Upper lobe of left lung (tissue), 6 donors: ENCODE measurements around the gene PDAP1. TPM values are rescaled to one million over a fixed set of nuclear protein-coding genes. Genes with fewer than 3 reads are reported as not detected.

Experiments used
- ATAC-seq, 2 donors: fragments of 200-7000 bp; cut with Tn5 transposase; one replicate each; pipeline ENCODE4 v1.9.1; 2022; ENCODE audit warnings: mild to moderate bottlenecking in 2 of 2, moderate library complexity in 2 of 2; ENCODE audit not compliant: low FRiP score in 2 of 2
- DNase-seq, 2 donors: peaks; one replicate each; pipeline ENCODE4 v3.0.0-alpha.2; 2019 to 2020
- H3K27ac ChIP-seq, 4 donors: fragments of 200-600 bp; sonication (generic); one replicate each; pipeline ENCODE4 v1.5.1; 2016 to 2019
- H3K27me3 ChIP-seq, 4 donors: fragments of 200-600 bp; sonication (generic); one replicate each; pipeline ENCODE4 v1.5.1; 2017 to 2019
- H3K36me3 ChIP-seq, 4 donors: fragments of 200-600 bp; sonication (generic); one replicate each; pipeline ENCODE4 v1.5.1; 2016 to 2019
- H3K4me1 ChIP-seq, 4 donors: fragments of 200-600 bp; sonication (generic); one replicate each; pipeline ENCODE4 v1.5.1; 2018 to 2019
- H3K4me3 ChIP-seq, 4 donors: fragments of 200-600 bp; sonication (generic); one replicate each; pipeline ENCODE4 v1.5.1; 2017 to 2019; ENCODE audit warnings: mild to moderate bottlenecking in 2 of 4, moderate library complexity in 1 of 4
- H3K9me3 ChIP-seq, 4 donors: fragments of 200-600 bp; sonication (generic); one replicate each; pipeline ENCODE4 v1.5.1; 2018 to 2019
- CTCF ChIP-seq, 6 experiments: fragments of 450-650 bp in 4 of 6; fragments of 200-600 bp in 2 of 6; sonication (generic) in 2 of 6; IDR thresholded peaks; one replicate each; pipeline ENCODE4 v1.5.1; 2016 to 2019; ENCODE audit warnings: antibody characterized with exemption in 6 of 6
- EP300 ChIP-seq, 4 donors: sonication (generic); formaldehyde crosslinking; IDR thresholded peaks; one replicate each; pipeline ENCODE4 v1.5.1; 2017; ENCODE audit warnings: antibody characterized with exemption in 4 of 4, control low read depth in 2 of 4
- POLR2A ChIP-seq, 4 donors: fragments of 450-650 bp; IDR thresholded peaks; one replicate each; pipeline ENCODE4 v1.5.1; 2016 to 2017; ENCODE audit warnings: antibody characterized with exemption in 4 of 4, mild to moderate bottlenecking in 2 of 4
- POLR2AphosphoS5 ChIP-seq, 2 donors: sonication (generic); formaldehyde crosslinking; IDR thresholded peaks; one replicate each; pipeline ENCODE4 v1.5.1; 2017; ENCODE audit warnings: antibody characterized with exemption in 2 of 2
- WGBS, 2 donors: methylation state at CpG; one replicate each; pipeline ENCODE4 v1.1.5; 2017 to 2018; 5-methylcytosine and 5-hydroxymethylcytosine counted together
- total RNA-seq, 6 donors: library from RNA; depleted of rRNA in 4 of 6; stranded (reverse); fragments of >200 nt in 4 of 6; gene quantifications; one replicate each; pipeline versions ENCODE4 v1.1.0 to v1.2.1, GENCODE V29; 2016 to 2021
- donor health status: DM: no; HTN: no; CAD: no; lungs with moderate emphysema.
- donor health status: DM: no; HTN: yes; CAD: no; lungs with severe emphysema.

Gene PDAP1
- total RNA-seq, 6 donors from 2014 or later = 31.4 to 76.0 (median 67.4) TPM

- 83 to 87% methylated on average over 13 to 17 of the region's 18 CpGs for WGBS, 2 donors
- TF ChIP-seq POLR2A (IDR thresholded peaks at IDR 0.05) = no peak
- no peak for TF ChIP-seq EP300 (IDR thresholded peaks at IDR 0.05)
- no peak for TF ChIP-seq CTCF (IDR thresholded peaks at IDR 0.05)
- TF ChIP-seq POLR2AphosphoS5 (IDR thresholded peaks at IDR 0.05) = peak in 1 of 2 donors; percentile 5
- peaks cover 15 to 92% (median 81%) of the 10 kb centered on the region in 4 donors for H3K36me3 ChIP-seq
- no peaks in the 10 kb centered on the region for H3K27me3 ChIP-seq
- H3K9me3 ChIP-seq = no peaks in the 10 kb centered on the region
- DNase-seq = no peak
- no peak overlapping the region for H3K27ac ChIP-seq
- peaks cover 10 to 35% (median 29%) of the 10 kb centered on the region in 4 donors for H3K4me1 ChIP-seq
- ATAC-seq = no peak
- no peak overlapping the region for H3K4me3 ChIP-seq
These were observed 11.0 kb downstream of the PDAP1 start for GRCh38 chr7:99397297-99397983.

GRCh38 chr7:99396418-99397296 lies 11.7 kb downstream of the PDAP1 start:
- peaks cover 15 to 92% (median 77%) of the 10 kb centered on the region in 4 donors for H3K36me3 ChIP-seq
- WGBS, 2 donors = 80 to 83% methylated on average over 16 to 21 of the region's 21 CpGs

GRCh38 chr7:99395616-99396327 lies 12.6 kb downstream of the PDAP1 start:
- ATAC-seq = no peak
- peaks cover 13 to 42% (median 34%) of the 10 kb centered on the region in 4 donors for H3K4me1 ChIP-seq
- no peaks in the 10 kb centered on the region for H3K9me3 ChIP-seq
- H3K27me3 ChIP-seq = no peaks in the 10 kb centered on the region
- no peak overlapping the region for H3K27ac ChIP-seq
- TF ChIP-seq POLR2AphosphoS5 (IDR thresholded peaks at IDR 0.05) (no peak), CTCF (IDR thresholded peaks at IDR 0.05) (no peak), EP300 (IDR thresholded peaks at IDR 0.05) (no peak), POLR2A (IDR thresholded peaks at IDR 0.05) (no peak)
- no peak for DNase-seq
- H3K4me3 ChIP-seq = no peak overlapping the region
- H3K36me3 ChIP-seq = peaks cover 15 to 92% (median 77%) of the 10 kb centered on the region in 4 donors
- WGBS, 2 donors = 91 to 94% methylated on average over 13 to 14 of the region's 14 CpGs

More at GRCh38 chr7:99396418-99397296, 11.7 kb downstream of the PDAP1 start:
- no peaks in the 10 kb centered on the region for H3K9me3 ChIP-seq
- no peaks in the 10 kb centered on the region for H3K27me3 ChIP-seq
- DNase-seq = no peak
- no peak overlapping the region for H3K4me3 ChIP-seq
- no peak overlapping the region for H3K27ac ChIP-seq
- no peak for TF ChIP-seq EP300 (IDR thresholded peaks at IDR 0.05)
- no peak for TF ChIP-seq POLR2A (IDR thresholded peaks at IDR 0.05)
- no peak for TF ChIP-seq CTCF (IDR thresholded peaks at IDR 0.05)
- no peak for TF ChIP-seq POLR2AphosphoS5 (IDR thresholded peaks at IDR 0.05)
- H3K4me1 ChIP-seq = peaks cover 13 to 42% (median 34%) of the 10 kb centered on the region in 4 donors
- no peak for ATAC-seq

- TF ChIP-seq POLR2AphosphoS5 (IDR thresholded peaks at IDR 0.05) (no peak), EP300 (IDR thresholded peaks at IDR 0.05) (no peak), CTCF (IDR thresholded peaks at IDR 0.05) (no peak), POLR2A (IDR thresholded peaks at IDR 0.05) (no peak)
- Histone ChIP-seq H3K27me3 (no peaks in the 10 kb centered on the region), H3K36me3 (peaks cover 25 to 92% (median 77%) of the 10 kb centered on the region in 4 donors), H3K4me3 (no peak overlapping the region), H3K9me3 (no peaks in the 10 kb centered on the region), H3K27ac (peak overlapping the region in 1 of 4 donors; percentile 66), H3K4me1 (peaks cover 13 to 29% (median 25%) of the 10 kb centered on the region in 4 donors)
- WGBS, 2 donors = 91 to 93% methylated on average over 4 of the region's 4 CpGs
- ATAC-seq (no peak), DNase-seq (no peak)
These were observed 14.3 kb downstream of the PDAP1 start for GRCh38 chr7:99394188-99394502.
